ENCODE results near the gene TIMM44.
"Not testable (repeated sequence)": the region's sequence is repeated elsewhere in the genome, so short reads cannot be mapped to it uniquely, and the experiment has no call there.

The TIMM44 gene

DNA sequence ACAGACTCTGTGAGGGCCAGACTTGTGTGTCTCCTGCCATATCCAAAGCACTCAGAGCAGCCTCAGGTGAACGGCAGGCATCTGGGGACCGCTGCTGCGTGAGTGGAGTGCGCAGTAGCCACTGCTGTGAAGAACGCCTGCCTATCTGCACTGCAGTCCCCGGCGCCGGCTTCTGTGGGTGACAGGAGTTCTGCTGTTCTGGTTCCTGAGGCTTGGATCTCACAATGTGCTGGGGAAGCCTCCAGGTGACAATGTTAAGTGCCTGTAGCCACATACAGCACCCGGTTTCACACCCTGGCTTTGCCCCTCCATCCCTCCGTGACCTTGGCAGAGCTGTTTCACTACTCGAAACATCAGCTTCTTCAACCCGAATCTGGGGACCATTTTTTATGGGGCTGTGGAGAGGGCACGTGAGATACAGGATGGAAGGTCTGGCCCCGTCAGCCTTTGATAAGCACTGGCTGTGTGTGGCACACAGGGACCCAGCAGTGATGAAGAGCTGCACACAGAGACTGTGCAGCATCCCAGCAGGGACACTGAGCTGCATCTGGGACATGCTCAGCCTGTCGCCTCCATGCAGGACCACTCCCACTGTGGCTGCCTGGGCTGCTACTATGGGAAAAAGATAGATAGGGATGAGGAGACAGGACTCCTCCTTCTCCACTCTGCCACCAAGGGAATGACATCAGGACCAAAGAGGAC, 33.7 kb upstream of the TIMM44 start:
- no peak for DNase-seq (ENCODE audit: low read depth in 2 of 2)

DNA sequence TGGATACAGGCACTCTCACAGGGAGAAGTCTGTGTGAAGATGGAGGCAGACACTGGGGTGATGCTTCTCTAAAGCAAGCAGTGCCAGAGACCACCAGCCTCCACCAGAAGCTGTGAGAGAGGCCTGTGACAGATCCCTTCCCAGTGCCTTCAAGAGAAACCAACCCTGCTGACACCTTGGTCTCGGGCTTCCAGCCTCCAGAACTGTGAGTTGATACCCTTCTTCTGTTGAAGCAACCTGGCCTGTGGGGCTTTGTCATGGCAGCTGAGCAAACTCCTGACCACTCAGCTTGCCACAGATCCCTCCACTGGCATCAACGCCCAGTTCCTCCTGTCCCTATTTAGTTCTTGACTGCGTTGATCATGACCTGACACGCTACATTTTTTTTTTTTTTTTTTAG, 33.0 kb upstream of the TIMM44 start:
- no peak for DNase-seq (ENCODE audit: low read depth in 2 of 2)

DNA sequence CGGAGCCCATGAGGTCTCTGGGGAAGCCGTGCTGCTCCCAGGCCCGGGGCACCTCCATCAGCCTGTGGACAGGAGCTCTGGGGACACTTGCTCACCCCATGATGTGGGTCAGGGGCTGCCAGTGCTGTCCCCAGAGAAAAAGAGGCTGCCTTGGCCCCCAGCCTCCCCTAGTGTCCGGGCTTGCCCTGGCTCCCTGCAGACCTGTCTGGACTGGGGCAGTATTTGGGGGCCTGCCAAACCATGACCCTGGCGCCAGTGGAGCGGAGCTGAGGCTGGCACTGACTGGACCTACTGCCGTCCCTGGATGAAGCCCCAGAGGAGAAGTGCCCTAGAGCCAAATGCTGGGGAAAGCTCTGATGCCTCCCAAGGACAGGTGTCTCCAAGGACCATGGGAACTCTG, 31.6 kb upstream of the TIMM44 start:
- no peak for DNase-seq (ENCODE audit: low read depth in 2 of 2)

DNA sequence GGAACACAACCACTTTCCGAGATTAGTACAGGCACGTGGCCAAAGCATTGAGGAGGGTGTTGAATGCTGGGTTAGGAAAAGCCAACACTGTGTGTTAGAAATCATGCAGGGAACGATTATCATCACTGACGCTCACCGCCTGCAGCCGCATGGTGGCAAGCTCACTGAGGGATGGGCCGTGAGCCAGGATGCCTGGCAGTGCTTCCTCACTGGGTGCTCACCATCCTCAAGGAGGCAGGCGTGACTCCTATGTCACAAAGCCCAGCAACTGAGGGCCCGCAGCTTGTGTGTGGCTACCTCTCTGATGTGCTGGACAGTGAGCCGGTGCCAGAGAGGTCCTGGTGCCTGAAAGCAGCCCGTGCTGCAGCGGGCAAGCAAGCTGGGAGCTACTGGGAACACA, 30.4 kb upstream of the TIMM44 start:
- DNase-seq (ENCODE audit: low read depth in 2 of 2) = no peak

DNA sequence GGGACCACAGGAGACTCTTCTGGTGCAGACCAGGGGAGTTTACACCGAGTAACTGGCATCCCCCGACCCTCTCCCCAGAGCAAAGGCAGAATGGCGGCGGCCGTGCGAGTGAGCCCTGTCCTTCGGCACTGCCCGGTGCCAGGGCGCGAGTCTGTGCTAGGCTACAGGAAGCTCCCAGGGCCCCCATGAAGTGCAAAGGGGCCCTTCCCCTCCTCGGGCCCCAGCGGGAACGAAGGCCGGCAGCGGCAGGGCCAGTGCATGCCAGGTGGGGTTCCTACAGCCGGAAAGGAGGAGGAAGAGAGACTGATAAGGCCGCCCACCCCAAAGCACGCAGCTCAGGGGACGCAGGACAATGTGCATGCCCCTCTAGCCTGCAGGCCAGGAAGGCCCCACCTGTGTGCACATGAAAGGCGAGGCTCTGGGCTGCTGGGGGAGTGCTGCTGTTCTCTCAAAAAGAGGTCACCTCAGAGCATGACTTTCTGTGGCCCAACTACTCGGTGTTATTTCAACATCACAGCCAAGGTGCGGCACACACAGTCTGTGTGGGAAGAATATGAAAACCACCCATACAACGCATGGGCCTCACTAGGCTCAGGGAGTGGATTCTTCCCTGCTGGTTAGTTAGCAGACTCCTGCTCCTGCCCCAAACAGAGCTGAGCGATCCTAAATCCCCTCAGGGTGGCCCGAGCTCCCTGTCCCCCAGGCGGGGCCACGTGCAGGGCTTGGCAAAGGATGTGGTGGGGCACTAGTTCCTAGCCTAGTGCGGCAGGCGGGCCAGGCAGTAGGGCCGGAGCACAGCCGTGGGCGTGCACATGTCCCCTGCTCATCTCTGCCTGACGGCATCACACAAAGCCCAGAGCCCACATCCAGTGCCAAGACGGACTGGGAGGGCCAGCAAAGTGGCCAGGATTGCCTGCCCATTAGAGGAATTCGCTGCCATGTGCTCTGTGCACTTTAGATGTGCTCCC, 28.4 kb upstream of the TIMM44 start:
- no peak for DNase-seq (ENCODE audit: low read depth in 2 of 2)

DNA sequence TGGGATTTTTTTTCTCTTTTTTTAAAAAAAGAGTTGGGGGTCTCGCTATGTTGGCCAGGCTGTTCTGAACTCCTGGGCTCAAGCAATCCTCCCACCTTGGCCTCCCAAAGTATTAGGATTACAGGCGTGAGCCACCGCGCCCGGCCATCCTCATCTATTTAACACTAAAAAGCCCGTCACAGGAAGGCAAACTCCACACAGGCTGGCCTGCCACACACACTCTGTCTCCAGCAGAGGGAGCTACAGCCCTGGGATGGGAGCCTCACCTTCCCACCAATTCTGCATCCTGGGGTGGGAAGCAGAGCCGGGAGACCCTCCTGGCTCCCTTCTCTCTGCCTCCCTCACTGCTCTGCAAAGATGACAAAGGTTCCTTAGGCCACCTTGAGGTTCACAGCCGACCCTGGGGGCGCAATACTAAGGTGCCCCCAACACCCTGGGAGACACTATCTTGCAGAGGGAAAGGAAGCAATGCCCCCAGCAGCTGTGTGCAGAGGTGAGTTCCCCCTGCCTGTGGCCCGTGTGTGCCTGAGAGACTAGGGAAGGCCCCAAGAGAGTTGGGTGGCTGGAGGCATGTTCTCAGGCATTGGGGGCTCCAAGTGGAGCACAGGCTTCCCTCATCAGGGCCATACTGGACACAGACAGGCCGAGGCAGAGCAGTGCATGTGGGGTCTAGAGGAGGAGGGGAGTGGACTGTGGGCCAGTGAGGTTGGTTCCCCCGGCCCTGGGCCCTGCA, 27.4 kb upstream of the TIMM44 start:
- DNase-seq (ENCODE audit: low read depth in 2 of 2) = no peak

DNA sequence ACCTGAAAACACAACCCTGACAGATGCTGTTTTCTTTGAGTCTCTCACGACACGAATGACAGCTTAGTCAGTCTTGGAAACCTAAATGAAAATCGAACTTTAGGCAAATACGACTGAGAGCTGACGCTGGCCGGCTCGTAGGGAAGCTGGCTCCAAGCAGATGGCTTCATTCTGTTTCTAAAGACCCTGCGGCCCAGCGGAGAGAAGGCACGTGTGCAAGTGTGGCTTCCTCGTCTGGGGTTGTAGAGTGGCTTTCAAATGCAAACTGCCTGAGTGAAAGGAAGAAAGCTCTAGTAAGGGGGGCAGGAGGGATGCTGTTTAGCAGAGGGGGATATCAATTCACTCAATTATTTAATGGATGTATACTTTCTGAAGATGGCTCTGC, 26.1 kb upstream of the TIMM44 start:
- no peak for DNase-seq (ENCODE audit: low read depth in 2 of 2)

DNA sequence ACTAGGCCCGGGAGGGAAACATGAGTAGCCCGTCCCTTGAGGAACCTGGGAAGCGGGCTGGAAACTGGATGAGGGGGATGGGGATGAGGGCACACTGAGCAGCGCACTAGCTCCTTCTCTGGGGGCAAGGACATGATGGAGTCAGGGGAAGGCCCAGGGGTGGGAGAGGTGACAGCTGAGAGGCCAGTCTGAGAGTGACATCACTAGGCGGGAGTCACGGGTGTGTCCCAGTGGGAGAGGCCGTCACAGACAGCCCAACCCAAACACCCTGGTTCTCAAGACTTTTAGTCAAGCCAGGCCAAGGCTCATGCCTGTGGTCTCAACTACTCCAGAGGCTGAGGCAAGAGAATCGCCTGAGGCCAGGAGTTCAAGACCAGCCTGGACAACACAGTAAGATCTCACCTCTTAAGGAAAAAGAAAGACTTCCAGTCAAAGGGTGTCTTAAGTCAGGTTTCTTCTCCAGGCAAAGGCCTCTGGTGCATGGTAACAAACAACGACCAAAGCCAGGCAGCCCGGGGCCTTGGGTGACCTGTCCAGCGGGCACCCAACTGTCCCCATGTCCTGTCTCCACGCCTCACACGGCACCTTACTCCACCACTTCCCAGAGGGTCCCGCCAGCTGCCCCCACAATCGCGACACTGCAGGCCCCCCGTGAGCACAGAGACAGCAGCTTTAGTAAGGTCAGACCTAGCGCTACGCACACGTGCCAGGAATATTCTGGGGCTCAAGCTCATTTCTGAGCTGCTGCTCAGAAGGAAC, 25.5 kb upstream of the TIMM44 start:
- DNase-seq (ENCODE audit: low read depth in 2 of 2) = no peak

DNA sequence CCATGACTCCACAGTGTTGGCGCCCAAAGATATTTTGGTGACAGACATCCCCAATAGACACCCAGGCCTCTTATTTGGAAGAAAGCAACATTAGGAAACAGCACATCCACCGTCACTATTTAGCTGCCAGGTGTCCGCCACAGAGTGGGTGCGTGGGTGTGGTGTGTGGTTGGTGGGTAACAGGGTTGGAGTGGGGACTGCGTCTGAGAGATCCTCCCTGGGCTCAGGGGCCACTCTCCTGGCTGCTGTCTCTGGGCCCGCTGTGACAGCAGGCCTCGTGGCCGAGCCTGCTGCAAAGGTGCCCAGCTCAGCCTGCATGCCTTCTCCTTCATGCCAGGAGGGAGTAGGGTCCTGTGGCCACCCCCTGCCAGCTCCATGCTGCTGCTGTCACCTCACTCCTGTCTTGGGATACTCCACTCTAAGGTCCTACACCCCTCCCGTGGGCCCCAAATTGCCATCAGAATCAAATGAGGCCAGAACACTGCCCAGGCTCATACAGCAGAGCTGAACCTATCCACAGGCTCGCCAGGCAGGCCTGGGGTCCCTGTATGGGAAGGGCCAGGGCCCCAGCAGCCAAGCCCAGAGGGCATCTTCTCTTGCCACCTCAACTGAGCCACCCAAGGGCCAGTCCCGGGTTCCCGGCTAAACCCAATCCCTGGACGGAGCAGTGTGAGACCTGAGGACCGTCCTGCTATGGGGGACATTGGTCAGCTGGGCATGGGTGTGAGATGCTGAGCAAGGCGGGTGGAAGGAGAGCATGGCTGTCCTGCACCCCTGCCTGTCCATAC, 24.7 kb upstream of the TIMM44 start:
- DNase-seq (ENCODE audit: low read depth in 2 of 2) = no peak

DNA sequence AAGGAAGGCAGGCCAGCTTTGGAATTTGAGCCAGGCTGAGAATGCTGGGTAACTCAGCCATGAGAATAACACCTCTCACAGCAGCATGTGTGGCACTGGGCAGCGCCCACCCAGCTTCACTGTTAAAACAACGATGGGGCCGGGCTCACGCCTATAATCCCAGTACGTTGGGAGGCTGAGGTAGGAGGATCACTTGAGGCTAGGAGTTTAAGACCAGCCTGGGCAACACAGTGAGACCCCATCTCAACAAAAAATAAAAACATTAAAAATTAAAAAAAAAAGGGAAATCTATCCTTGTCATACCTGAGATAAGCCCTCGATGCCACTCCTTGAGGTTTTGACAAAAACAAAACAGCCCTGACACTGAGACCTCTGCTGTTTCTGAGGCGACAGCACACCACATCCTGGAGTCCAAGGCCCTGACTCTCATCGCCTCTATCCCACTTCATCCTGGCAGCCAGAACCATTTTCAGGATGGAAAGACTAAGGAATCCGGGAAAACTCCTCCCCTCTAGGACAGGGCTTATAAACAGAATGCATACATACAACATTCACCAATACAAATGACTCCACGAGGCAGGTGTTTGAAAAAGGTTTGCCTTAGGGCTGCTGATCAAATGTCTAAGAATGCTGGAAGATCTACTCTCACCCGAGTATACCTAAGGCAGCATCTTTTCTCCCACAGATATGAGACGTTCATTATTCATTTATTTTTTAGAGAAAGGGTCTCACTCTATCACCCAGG, 22.6 kb upstream of the TIMM44 start:
- DNase-seq (ENCODE audit: low read depth in 2 of 2) = no peak

DNA sequence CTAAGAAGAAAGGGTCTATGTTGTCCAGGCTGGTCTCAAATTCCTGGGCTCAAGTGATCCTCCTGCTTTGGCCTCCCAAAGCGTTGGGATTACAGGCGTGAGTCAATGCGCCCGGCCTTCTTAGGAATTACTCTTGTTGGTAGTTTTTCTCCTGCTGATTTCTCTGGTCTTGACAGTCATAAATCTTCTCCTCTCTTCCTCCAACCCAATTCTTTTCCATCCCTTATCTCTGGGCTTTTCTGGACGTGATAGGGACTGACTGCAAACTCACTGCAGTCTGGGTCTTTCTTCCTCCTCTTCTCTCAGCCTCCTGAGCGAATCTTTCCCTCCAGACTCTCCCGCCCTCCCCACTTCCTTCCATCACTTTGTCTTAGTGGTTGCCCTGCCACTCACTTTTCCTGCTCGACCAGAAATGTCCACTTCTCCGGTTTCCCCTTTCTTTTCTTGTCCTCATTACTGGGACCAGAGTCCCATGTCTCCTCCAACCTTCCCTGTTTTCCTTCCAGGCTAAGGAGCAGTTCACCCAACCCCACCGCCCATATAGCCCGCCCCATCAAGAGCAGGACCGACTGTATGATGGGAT, 21.9 kb upstream of the TIMM44 start:
- no peak for DNase-seq (ENCODE audit: low read depth in 2 of 2)

DNA sequence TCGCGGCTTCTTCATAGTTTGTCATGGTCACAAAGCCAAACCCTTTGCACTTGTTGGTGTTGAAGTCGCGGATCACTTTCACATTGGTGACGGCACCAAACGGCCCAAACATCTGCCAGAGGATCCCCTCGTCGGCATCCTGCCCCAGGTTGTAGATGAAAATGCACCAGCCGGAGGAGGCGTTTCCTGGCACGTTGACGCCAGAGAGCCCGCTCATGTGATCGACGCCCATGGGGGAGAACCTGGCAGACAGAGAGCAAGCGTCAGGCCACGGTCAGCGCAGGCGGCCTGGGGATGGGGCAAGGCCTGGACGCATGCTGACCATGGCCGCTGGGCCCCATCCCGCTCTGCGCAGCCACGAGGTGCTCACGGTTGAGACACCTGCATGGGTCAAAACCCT, 20.1 kb upstream of the TIMM44 start:
- no peak for DNase-seq (ENCODE audit: low read depth in 2 of 2)

DNA sequence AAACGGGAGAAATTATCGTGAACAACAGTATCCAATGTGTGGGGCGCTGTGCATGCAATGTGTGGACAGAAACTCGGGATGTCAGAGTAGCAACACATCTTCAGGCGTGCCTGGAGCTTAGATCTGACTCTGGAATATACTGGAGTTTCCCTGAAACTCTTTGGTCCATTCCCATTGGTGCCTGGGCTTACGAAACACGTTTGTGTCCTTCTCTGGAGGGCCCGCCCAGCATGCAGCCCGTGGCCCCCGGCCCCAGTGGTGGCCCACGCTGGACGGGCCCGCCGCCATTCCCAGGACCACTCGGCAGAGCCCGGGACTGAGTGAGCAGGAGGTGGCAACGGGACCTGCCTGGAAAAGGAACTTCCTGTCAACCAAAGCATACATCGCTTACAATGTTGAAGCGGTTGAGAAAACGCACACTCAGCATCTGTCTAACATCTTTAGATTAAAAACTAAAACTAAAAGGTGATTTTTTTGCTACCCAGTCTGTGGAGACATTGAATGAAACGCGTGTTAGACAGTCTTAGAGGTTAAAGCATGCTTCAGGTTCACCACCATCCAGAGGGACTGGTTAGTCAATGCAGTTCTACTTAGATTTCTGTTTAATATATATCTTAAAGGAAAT, 19.3 kb upstream of the TIMM44 start:
- DNase-seq (ENCODE audit: low read depth in 2 of 2) = no peak

DNA sequence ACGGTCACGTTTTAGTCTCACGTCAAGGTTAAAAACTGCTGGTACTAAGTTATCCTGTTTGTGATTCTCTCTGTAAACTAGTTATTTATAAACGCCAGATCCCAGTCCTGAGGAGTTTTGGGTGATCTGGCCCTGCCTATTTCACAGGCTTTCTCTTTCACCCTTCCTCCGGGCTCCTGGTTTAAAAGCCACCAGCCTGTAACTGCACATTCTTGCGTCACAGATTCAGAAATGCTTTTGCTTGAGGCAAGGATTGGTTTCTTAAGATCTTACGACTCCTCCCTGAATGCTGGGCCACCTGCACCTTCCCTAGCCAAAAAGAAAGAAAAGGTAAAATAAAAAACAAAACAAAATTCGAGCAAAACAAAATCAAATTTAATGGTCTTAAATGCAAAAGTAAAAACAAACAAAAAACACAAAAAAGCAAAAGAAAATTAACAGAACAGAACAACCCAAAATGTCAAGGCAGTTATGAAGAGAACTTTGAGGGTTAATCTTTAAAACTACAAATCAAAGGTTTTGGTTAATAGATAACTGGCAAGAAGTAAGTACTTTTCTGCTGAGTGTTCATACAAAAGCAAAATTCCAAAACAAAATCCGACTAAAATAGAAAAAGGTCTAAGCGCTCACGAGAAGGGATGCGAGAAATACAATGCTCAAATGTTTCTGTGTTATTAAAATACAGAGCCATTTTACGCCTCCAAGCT, 18.6 kb upstream of the TIMM44 start:
- DNase-seq (ENCODE audit: low read depth in 2 of 2) = no peak

DNA sequence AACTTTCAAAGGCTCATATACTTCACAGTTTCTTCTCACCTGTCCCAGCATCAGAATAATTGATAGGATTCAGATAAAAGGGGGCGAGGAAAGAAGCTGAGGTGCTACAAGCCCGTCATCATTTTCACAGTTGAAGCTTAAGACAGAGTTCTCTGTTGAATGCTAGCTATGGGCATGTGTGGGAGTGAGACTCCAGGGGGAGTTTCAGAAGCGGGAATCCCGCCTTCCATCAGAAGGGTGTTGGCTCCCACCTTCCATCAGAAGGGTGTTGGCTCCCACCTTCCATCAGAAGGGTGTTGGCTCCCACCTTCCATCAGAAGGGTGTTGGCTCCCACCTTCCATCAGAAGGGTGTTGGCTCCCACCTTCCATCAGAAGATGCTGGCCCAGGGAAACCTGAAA, 17.6 kb upstream of the TIMM44 start:
- DNase-seq (ENCODE audit: low read depth in 2 of 2) = not testable (repeated sequence)

DNA sequence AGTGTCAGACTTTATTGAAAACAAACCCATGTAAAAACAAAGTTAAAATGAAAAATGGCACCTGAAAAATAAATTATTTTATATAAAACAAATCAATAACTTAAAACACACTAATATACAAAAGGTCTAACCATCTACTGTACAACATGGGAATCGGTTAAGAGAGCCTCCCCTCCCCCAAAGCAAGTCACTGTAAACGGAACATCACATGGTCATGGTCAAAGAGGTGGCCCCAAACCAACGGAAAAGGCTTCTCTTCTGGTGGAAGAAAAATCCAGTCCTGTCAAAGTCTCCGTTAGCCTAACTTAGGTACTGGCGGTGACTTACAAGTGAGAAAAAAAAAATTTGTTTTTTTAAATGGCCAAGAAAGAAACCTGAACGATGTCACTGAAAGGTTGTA, 15.7 kb upstream of the TIMM44 start:
- no peak for DNase-seq (ENCODE audit: low read depth in 2 of 2)

DNA sequence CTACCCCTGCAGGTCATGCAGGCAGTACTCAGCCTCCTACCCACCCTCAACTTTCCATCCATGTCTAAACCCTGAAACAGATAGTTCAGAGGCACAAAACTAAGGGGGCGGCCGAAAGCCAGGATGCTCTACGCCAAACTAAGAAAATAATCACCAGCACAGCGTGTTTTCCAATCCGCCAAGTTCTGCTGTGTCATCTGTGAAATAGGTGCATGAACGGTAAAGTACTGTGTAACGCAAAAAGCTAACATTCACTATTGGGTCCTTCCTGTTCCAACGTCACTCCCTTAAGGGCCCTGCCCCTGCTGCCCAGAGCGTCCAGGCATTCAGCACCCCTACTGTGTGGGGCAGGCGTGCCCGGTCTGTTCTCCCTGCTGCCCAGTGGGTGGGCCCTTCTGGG, 12.2 kb upstream of the TIMM44 start:
- no peak for DNase-seq (ENCODE audit: low read depth in 2 of 2)

DNA sequence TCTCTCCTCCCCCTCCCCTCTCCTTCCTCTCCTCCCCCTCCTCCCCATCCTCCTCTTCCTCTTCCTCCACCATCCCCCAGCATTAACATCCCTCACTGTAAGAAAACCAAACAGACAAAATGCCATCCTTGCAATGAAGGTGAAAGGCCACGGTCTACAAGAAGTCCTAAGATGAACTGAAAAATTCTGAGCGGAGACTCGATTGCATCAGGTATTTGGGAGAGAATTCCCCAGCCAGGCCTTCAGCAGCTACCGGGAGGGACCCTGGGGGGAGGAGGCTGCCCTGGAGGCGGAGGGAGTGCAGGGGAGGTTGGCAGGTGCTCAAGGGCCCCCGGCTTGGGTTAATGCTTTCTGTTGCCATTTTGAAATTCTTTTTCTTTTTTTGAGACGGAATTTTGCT, 10.1 kb upstream of the TIMM44 start:
- DNase-seq (ENCODE audit: low read depth in 2 of 2) = no peak

DNA sequence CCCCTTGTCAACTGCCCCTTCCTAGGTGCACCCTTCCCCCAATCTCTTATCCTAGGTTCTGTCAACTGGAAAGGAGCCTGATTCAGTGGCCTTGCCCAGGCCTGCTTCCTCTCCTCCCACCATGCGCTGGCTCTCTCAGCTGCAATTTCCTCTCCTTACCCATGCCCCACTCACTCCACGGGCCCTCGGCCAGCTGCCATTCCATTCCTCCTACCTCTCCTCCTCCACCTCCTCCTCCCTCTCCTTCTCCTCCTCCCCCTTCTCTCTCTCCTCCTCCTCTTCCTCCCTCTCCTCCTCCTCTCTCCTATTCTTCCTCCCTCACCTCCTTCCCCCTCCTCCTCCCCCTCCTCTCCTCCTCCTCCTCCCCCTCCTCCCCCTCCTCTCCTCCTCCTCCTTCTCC, 9.6 kb upstream of the TIMM44 start:
- no peak for DNase-seq (ENCODE audit: low read depth in 2 of 2)

All from stimulated activated CD8-positive, alpha-beta memory T cell treated with anti-CD3 and anti-CD28 coated beads, Interleukin-2, amount 100 ng/mL, for 48 hours (primary cell).